T follicular helper cell (primary cell): Measurements from ENCODE around the gene UCN.
"Not testable (repeated sequence)": the region's sequence is repeated elsewhere in the genome, so short reads cannot be mapped to it uniquely, and the experiment has no call there.

Experiments used
- DNase-seq: peaks from one replicate; pipeline ENCODE4 v3.0.0-alpha.2; 2020; ENCODE audit warnings: low read depth

Gene UCN

GRCh38 chr2:27282892-27283291 lies 25.4 kb downstream of the UCN start:
- DNase-seq: no peak

GRCh38 chr2:27281855-27282559 lies 26.2 kb downstream of the UCN start, which contains the start of gene TRIM54:
TRIM54 (plus strand) TSS chr2:27282429; CDS start chr2:27282732, 303 bp downstream.
- no peak for DNase-seq

- no peak for DNase-seq
Measured at GRCh38 chr2:27281442-27281841, 26.8 kb downstream of the UCN start.

- no peak for DNase-seq
Measured at GRCh38 chr2:27280826-27281225, 27.4 kb downstream of the UCN start.

- no peak for DNase-seq
Measured at GRCh38 chr2:27278010-27278409, 30.2 kb downstream of the UCN start.

GRCh38 chr2:27275211-27276150 lies 32.8 kb downstream of the UCN start, which contains the start of gene DNAJC5G:
DNAJC5G (plus strand) TSS chr2:27275433; CDS start chr2:27276729, 1,296 bp downstream.
- DNase-seq: no peak

- DNase-seq: not testable (repeated sequence)
Measured at GRCh38 chr2:27272537-27273522, 35.4 kb downstream of the UCN start.

- DNase-seq: no peak
Measured at GRCh38 chr2:27271631-27272340, 36.5 kb downstream of the UCN start.

- DNase-seq: no peak
Measured at GRCh38 chr2:27270670-27271069, 37.6 kb downstream of the UCN start.

GRCh38 chr2:27270131-27270530 lies 38.1 kb downstream of the UCN start:
- no peak for DNase-seq

- DNase-seq: not testable (repeated sequence)
Measured at GRCh38 chr2:27268296-27268695, 39.9 kb downstream of the UCN start.

GRCh38 chr2:27265536-27265870 lies 42.7 kb downstream of the UCN start:
- no peak for DNase-seq

- peak; percentile 53 for DNase-seq
Measured at GRCh38 chr2:27264753-27265535, 43.3 kb downstream of the UCN start.

GRCh38 chr2:27264253-27264752 lies 43.9 kb downstream of the UCN start:
- DNase-seq: no peak

- no peak for DNase-seq
Measured at GRCh38 chr2:27263287-27264252, 44.7 kb downstream of the UCN start.

GRCh38 chr2:27262379-27263286 lies 45.6 kb downstream of the UCN start, which contains the start of gene SLC30A3:
SLC30A3 (minus strand) TSS chr2:27263047; CDS start chr2:27262906, 141 bp downstream.
- DNase-seq: peak; percentile 53

- no peak for DNase-seq
Measured at GRCh38 chr2:27261926-27262298, 46.3 kb downstream of the UCN start.
